GM12891 (cell line): ENCODE results near the gene LCNL1.

ENCODE experiments used
- POLR2A ChIP-seq: IDR thresholded peaks from 2 replicates; pipeline ENCODE4 v1.6.1; 2011; ENCODE audit warnings: low read depth, low read length, control low read depth
- POU2F2 ChIP-seq: IDR thresholded peaks from 2 replicates; pipeline ENCODE4 v1.6.1; 2011; ENCODE audit warnings: low read depth, mild to moderate bottlenecking, control low read depth, low read length, moderate library complexity

GRCh38 chr9:137013571-137013940, 30.8 kb downstream of the LCNL1 start:
- TF ChIP-seq POLR2A: no peak
- TF ChIP-seq POU2F2: no peak
